T-cell (primary cell): ENCODE results near the gene LSM14B. TPM values are rescaled to one million over a fixed set of nuclear protein-coding genes. Genes with fewer than 3 reads are reported as not detected.

Experiments used
- ATAC-seq, 4 experiments: fragments of 200-7000 bp in 3 of 4; fragments of 150-1000 bp in 1 of 4; cut with Tn5 transposase; replicated peaks in 1 of 4; 1 replicate in 3 of 4; 2 replicates in 1 of 4; pipeline ENCODE4 v1.10.0; 2021; ENCODE audit warnings: moderate library complexity in 3 of 4, mild to moderate bottlenecking in 2 of 4, moderate number of reproducible peaks in 1 of 4
- CTCF ChIA-PET, 2 donors: fragments of 300-600 bp; sonication (Branson Sonifier 250); formaldehyde crosslinking; loops; one replicate each; lab custom pipeline; 2022; ENCODE audit warnings: antibody characterized with exemption in 2 of 2; lab: Charles Lee
- POLR2A ChIA-PET, 2 donors: fragments of 300-600 bp; sonication (Branson Sonifier 250); formaldehyde crosslinking; loops; one replicate each; lab custom pipeline; 2022; ENCODE audit warnings: antibody characterized with exemption in 2 of 2; lab: Charles Lee
- DNase-seq, 35 experiments: peaks; one replicate each; pipeline versions ENCODE4 v3.0.0 to v3.0.0-alpha.2; 2013 to 2023
- H3K27ac ChIP-seq: one replicate; pipeline ENCODE4 v1.5.1; 2013; ENCODE audit warnings: low read length
- H3K27me3 ChIP-seq, 2 experiments: replicated peaks in 1 of 2; 1 replicate in 1 of 2; 2 replicates in 1 of 2; pipeline versions ENCODE4 v1.6.1 to v1.7.0; 2013; ENCODE audit warnings: low read length in 1 of 2, mixed read lengths in 1 of 2; ENCODE audit not compliant: control insufficient read depth in 2 of 2, insufficient read depth in 2 of 2; ENCODE audit errors: extremely low read depth in 1 of 2
- H3K36me3 ChIP-seq, 2 donors: 1 replicate in 1 of 2; 2 replicates in 1 of 2; pipeline versions ENCODE4 v1.6.1 to v1.7.0; 2013; ENCODE audit warnings: low read length in 1 of 2; ENCODE audit not compliant: control insufficient read depth in 2 of 2, insufficient read depth in 1 of 2; ENCODE audit errors: extremely low read depth in 1 of 2
- H3K4me1 ChIP-seq, 2 experiments: 1 replicate in 1 of 2; 2 replicates in 1 of 2; pipeline versions ENCODE4 v1.6.1 to v1.7.0; 2013; ENCODE audit warnings: low read length in 2 of 2, mixed read lengths in 1 of 2; ENCODE audit not compliant: insufficient read depth in 2 of 2, control insufficient read depth in 1 of 2; ENCODE audit errors: extremely low read depth in 1 of 2
- H3K4me3 ChIP-seq, 2 donors: 1 replicate in 1 of 2; 2 replicates in 1 of 2; pipeline versions ENCODE4 v1.5.1 to v1.7.0; 2013; ENCODE audit warnings: mild to moderate bottlenecking in 2 of 2, low read length in 1 of 2, moderate library complexity in 1 of 2; ENCODE audit not compliant: control insufficient read depth in 1 of 2; ENCODE audit errors: extremely low read depth in 1 of 2
- H3K9me3 ChIP-seq: 2 replicates; pipeline ENCODE4 v1.7.0; 2013
- H3K27ac Mint-ChIP-seq, 2 donors: one replicate each; pipeline ENCODE4 v1.8.0; 2020 to 2021; ENCODE audit warnings: mild to moderate bottlenecking in 2 of 2, mixed read lengths in 2 of 2
- H3K27me3 Mint-ChIP-seq, 2 donors: one replicate each; pipeline ENCODE4 v1.8.0; 2021 to 2022; ENCODE audit warnings: mixed read lengths in 2 of 2
- H3K36me3 Mint-ChIP-seq: one replicate; pipeline ENCODE4 v1.8.0; 2021; ENCODE audit warnings: mixed read lengths
- H3K4me1 Mint-ChIP-seq, 3 donors: one replicate each; pipeline ENCODE4 v1.8.0; 2020 to 2022; ENCODE audit warnings: mixed read lengths in 3 of 3, mild to moderate bottlenecking in 1 of 3
- H3K4me3 Mint-ChIP-seq, 3 donors: one replicate each; pipeline ENCODE4 v1.8.0; 2020 to 2022; ENCODE audit warnings: mild to moderate bottlenecking in 3 of 3, mixed read lengths in 3 of 3, moderate library complexity in 3 of 3
- H3K9me3 Mint-ChIP-seq, 3 donors: one replicate each; pipeline ENCODE4 v1.8.0; 2020 to 2022; ENCODE audit warnings: mixed read lengths in 3 of 3
- WGBS: methylation state at CpG from one replicate; pipeline ENCODE4 v1.1.5; 2013; ENCODE audit warnings: missing lambda C conversion rate; ENCODE audit not compliant: insufficient coverage; 5-methylcytosine and 5-hydroxymethylcytosine counted together
- total RNA-seq, 35 experiments: library from RNA in 6 of 35; stranded (reverse) in 6 of 35; fragments of 120-200 nt in 1 of 35; gene quantifications; one replicate each; pipeline versions ENCODE4 v1.2.1 to v1.2.4 and lab custom pipeline; 2013 to 2026

LSM14B gene
- total RNA-seq, 5 donors from 2014 or later (not counting 1 experiment from before 2014, with no cell fraction given) = 40.5 to 55.5 (median 54.4) TPM

DNA sequence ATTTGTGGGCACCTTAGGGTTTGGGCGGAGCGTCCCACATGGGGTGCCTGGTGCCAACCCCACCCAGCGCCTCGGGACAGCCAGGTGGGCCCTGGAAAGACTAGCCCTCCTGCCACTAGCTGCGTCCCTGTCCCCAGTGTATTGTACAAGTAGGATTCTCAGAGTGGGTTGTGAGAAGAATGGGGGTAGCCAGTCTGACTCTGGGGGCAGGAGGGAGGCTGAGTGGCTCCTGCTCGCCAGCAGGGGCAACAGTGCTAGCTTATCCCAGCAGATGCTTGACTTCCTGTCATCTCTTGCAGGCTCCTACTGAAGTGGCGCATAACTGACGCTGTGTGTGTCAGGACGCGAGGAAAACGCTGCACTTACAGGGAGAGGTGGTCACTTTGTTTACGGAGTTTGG is 11.6 kb downstream of the LSM14B start:
- Histone ChIP-seq H3K27me3 (no peaks in the 10 kb centered on the region), H3K4me1 (peaks cover 0 to 32% of the 10 kb centered on the region in 2 experiments), H3K36me3 (peaks cover 29 to 95% of the 10 kb centered on the region in 2 donors), H3K4me3 (no peak overlapping the region), H3K27ac (no peak overlapping the region), H3K9me3 (no peaks in the 10 kb centered on the region)
- ChIA-PET POLR2A (no interaction called here), CTCF (interaction anchor here (0.6 to 0.8 kb wide), 3 partner anchors 71 to 246 kb away, joined by 3 to 6 read pairs (median 4); no protein-coding TSS in a partner anchor)
- WGBS = 93% methylated on average over 12 of the region's 12 CpGs
- ATAC-seq = no peak
- H3K36me3 Mint-ChIP-seq = peaks cover 42% of the 10 kb centered on the region
- H3K4me1 Mint-ChIP-seq = peaks cover 27 to 42% (median 33%) of the 10 kb centered on the region in 3 donors
- H3K27ac Mint-ChIP-seq = peak overlapping the region; percentile 23 to 80
- H3K27me3 Mint-ChIP-seq = no peaks in the 10 kb centered on the region
- H3K9me3 Mint-ChIP-seq = no peaks in the 10 kb centered on the region
- H3K4me3 Mint-ChIP-seq = no peak overlapping the region
- DNase-seq = no peak

DNA sequence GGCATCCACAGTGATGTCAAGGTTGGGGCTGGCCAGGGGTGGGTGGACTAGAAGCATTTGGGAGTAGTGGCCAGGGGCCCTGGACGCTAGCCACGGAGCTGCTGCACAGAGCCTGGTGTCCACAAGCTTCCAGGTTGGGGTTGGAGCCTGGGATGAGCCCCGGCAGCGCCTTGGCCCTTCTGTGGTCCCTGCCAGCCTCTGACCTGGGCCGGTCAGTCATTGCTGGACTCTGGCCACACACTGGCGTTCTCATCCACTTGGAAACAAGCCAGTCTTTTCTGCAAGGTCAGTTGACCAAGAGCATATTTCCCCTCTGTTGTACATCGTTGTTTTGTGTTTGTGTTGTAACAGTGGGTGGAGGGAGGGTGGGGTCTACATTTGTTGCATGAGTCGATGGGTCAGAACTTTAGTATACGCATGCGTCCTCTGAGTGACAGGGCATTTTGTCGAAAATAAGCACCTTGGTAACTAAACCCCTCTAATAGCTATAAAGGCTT is 12.5 kb downstream of the LSM14B start:
- no peak for DNase-seq
- ATAC-seq = no peak
- Histone ChIP-seq H3K36me3 (peaks cover 25 to 95% of the 10 kb centered on the region in 2 donors), H3K4me1 (peaks cover 0 to 32% of the 10 kb centered on the region in 2 experiments), H3K27me3 (no peaks in the 10 kb centered on the region), H3K9me3 (no peaks in the 10 kb centered on the region), H3K4me3 (no peak overlapping the region), H3K27ac (no peak overlapping the region)
- no peaks in the 10 kb centered on the region for H3K27me3 Mint-ChIP-seq
- peaks cover 27 to 43% (median 30%) of the 10 kb centered on the region in 3 donors for H3K4me1 Mint-ChIP-seq
- no peak overlapping the region for H3K27ac Mint-ChIP-seq
- H3K4me3 Mint-ChIP-seq = no peak overlapping the region
- WGBS = 97% methylated on average over 6 of the region's 11 CpGs
- ChIA-PET POLR2A (interaction anchor here (0.6 kb wide), 2 partner anchors 113 to 120 kb away, joined by 3 to 5 read pairs; no protein-coding TSS in a partner anchor), CTCF (interaction anchor here (0.7 to 4.1 kb wide), 3 partner anchors 124 to 138 kb away, joined by 3 to 15 read pairs (median 3); no protein-coding TSS in a partner anchor)
- H3K9me3 Mint-ChIP-seq = no peaks in the 10 kb centered on the region
- H3K36me3 Mint-ChIP-seq = peaks cover 47% of the 10 kb centered on the region

DNA sequence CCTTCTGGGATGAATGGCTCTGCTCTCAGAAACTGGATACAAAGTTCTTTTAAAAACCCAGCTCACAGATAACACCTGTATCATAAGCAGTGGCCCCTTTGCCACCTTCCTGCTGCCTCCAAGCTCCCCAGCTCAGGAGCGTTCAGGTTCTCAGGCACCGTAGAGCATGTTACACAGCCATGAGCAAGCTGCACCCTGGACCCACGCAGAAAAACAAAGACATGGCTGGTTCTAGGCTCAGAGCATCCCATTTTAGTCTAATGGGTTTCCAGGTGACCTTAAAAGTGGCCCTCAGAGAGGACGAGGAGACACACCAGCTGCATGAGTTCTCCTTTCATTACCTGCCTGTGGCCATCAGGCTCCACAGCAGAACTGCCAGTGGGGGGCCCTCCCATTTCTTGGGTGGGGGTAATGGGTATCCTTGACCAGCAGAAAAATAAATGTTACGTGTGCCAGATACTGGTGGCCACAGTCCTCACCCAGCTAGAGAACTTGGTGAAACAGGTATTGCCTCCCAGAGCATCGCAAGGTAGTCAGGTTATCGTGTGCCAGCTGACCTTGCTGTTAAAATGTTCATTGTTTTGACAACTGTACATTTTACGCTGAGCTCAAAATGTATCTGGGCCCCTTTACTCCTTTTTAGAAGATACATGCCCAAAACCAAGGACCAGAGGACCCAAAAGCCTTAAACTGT is 13.4 kb downstream of the LSM14B start:
- ChIA-PET CTCF (interaction anchor here (0.5 to 4.1 kb wide), 5 partner anchors 68 to 125 kb away, joined by 4 to 15 read pairs (median 6); no protein-coding TSS in a partner anchor), POLR2A (interaction anchor here (0.6 to 0.7 kb wide), 4 partner anchors 14 to 1456 kb away, joined by 3 read pairs; no protein-coding TSS in a partner anchor)
- ATAC-seq = no peak
- no peak for DNase-seq
- no peaks in the 10 kb centered on the region for H3K27me3 Mint-ChIP-seq
- peaks cover 44% of the 10 kb centered on the region for H3K36me3 Mint-ChIP-seq
- H3K27ac ChIP-seq = no peak overlapping the region
- H3K27ac Mint-ChIP-seq = peak overlapping the region in 1 of 2 donors; percentile 41
- H3K9me3 Mint-ChIP-seq = no peaks in the 10 kb centered on the region
- no peaks in the 10 kb centered on the region for H3K9me3 ChIP-seq
- H3K4me3 ChIP-seq = no peak overlapping the region
- H3K36me3 ChIP-seq = peaks cover 25 to 95% of the 10 kb centered on the region in 2 donors
- H3K4me1 Mint-ChIP-seq = peaks cover 32 to 46% (median 34%) of the 10 kb centered on the region in 3 donors
- WGBS = 96% methylated on average over 8 of the region's 8 CpGs
- no peaks in the 10 kb centered on the region for H3K27me3 ChIP-seq
- peaks cover 2 to 37% of the 10 kb centered on the region in 2 experiments for H3K4me1 ChIP-seq
- H3K4me3 Mint-ChIP-seq = no peak overlapping the region

DNA sequence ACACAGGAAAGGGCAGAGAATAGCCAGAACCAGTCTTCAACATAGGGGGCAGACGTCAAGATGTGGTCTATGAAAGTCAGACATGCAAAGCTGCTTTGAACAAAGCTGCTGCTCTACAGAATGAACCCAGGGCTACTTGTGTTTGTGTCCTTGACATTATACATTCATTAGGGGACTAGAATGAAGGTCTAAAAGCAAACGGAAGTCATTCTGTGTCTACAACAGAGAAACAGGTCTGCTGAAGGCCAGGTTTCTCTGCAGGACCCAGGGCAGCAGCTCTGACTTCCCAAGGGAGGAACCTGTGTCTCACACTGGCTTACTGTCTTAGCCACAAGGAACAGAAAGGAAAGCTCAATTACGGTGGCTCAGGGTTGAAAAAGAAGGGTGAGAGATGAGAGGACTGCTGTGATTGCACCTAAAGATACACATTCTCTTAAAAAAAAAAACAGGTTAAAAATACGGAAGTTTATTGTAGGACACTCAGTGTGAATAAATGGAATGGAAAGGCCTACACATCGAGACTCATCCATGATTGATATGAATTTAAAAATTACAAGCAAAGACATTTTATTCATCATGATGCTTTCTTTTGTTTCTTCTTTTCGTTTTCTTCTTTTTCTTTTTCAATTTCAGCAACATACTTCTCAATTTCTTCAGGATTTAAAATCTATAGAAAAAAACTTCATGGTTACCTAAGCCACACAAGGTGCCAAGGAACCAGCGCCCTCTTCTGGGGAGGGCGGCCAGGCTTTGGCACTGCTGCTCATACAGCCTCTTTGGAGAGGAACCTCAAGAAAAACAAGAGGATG is 14.2 kb downstream of the LSM14B start:
- DNase-seq = peak; percentile 55 to 87 (median 71)
- WGBS = 52% methylated on average over 5 of the region's 8 CpGs
- no peak overlapping the region for H3K27ac ChIP-seq
- Mint-ChIP-seq H3K27me3 (no peaks in the 10 kb centered on the region), H3K9me3 (no peaks in the 10 kb centered on the region), H3K4me1 (peaks cover 36 to 47% (median 42%) of the 10 kb centered on the region in 3 donors), H3K4me3 (no peak overlapping the region), H3K27ac (peak overlapping the region; percentile 77 to 87), H3K36me3 (peaks cover 38% of the 10 kb centered on the region)
- ATAC-seq = peak; percentile 73 to 80 (median 76)
- ChIA-PET POLR2A (interaction anchor here (0.6 to 0.7 kb wide), 3 partner anchors 15 to 1455 kb away, joined by 3 read pairs; no protein-coding TSS in a partner anchor), CTCF (interaction anchor here (0.7 to 4.1 kb wide), 5 partner anchors 69 to 125 kb away, joined by 3 to 15 read pairs (median 6); no protein-coding TSS in a partner anchor)
- H3K27me3 ChIP-seq = no peaks in the 10 kb centered on the region
- H3K4me1 ChIP-seq = peaks cover 7 to 42% of the 10 kb centered on the region in 2 experiments
- peaks cover 22 to 87% of the 10 kb centered on the region in 2 donors for H3K36me3 ChIP-seq
- no peak overlapping the region for H3K4me3 ChIP-seq
- H3K9me3 ChIP-seq = no peaks in the 10 kb centered on the region

DNA sequence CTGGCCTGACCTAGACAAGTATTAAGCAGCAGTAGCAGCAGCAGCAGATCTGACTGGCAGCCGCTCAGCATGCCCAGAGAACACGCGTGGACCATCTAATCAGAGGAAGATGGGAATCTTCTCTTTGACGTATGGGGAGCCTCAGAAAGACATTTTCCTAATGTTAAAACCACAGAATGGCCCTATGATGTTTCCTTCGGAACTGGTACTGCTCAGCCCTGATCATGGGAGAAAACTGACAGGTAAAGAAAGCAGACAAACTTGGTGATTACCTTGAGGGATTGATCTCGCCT is 14.8 kb downstream of the LSM14B start:
- CTCF ChIA-PET = interaction anchor here in 1 of 2 donors (0.7 to 4.1 kb wide), 2 partner anchors 70 to 126 kb away, joined by 3 to 15 read pairs; no protein-coding TSS in a partner anchor
- H3K4me1 ChIP-seq = peaks cover 12 to 42% of the 10 kb centered on the region in 2 experiments
- H3K4me3 ChIP-seq = no peak overlapping the region
- Mint-ChIP-seq H3K9me3 (no peaks in the 10 kb centered on the region), H3K27me3 (no peaks in the 10 kb centered on the region), H3K4me3 (no peak overlapping the region), H3K4me1 (peaks cover 40 to 50% (median 43%) of the 10 kb centered on the region in 3 donors), H3K27ac (peak overlapping the region; percentile 77 to 87), H3K36me3 (peaks cover 35% of the 10 kb centered on the region)
- 71% methylated on average over 6 of the region's 6 CpGs for WGBS
- no peaks in the 10 kb centered on the region for H3K27me3 ChIP-seq
- H3K27ac ChIP-seq = no peak overlapping the region
- peaks cover 16 to 82% of the 10 kb centered on the region in 2 donors for H3K36me3 ChIP-seq
- ATAC-seq (peak in 2 of 4 experiments; percentile 3 to 12), DNase-seq (no peak)
- H3K9me3 ChIP-seq = no peaks in the 10 kb centered on the region
- POLR2A ChIA-PET = no interaction called here
